Esophagus squamous epithelium (tissue), 5 donors: ENCODE measurements around the gene PXDC1. TPM values are rescaled to one million over a fixed set of nuclear protein-coding genes. Genes with fewer than 3 reads are reported as not detected.

Experiments used
- DNase-seq: peaks from one replicate; lab custom pipeline; 2025; lab: John Stamatoyannopoulos, UW
- H3K27ac ChIP-seq, 4 donors: fragments of 200-600 bp; sonication (generic); one replicate each; pipeline ENCODE4 v1.5.1; 2016 to 2019; ENCODE audit warnings: mild to moderate bottlenecking in 1 of 4
- H3K27me3 ChIP-seq, 4 donors: fragments of 200-600 bp; sonication (generic); 1 replicate in 3 of 4; 2 replicates in 1 of 4; pipeline versions ENCODE4 v1.5.1 to v1.6.0; 2017 to 2021; ENCODE audit warnings: antibody characterized with exemption in 1 of 4
- H3K36me3 ChIP-seq, 3 donors: fragments of 200-600 bp; sonication (generic); one replicate each; pipeline ENCODE4 v1.5.1; 2016 to 2019
- H3K4me1 ChIP-seq, 3 donors: fragments of 200-600 bp; sonication (generic); one replicate each; pipeline ENCODE4 v1.5.1; 2017 to 2019
- H3K4me3 ChIP-seq, 4 donors: fragments of 200-600 bp; sonication (generic); 1 replicate in 3 of 4; 2 replicates in 1 of 4; pipeline ENCODE4 v1.5.1; 2016 to 2019; ENCODE audit warnings: mild to moderate bottlenecking in 2 of 4, moderate library complexity in 1 of 4
- H3K9me3 ChIP-seq, 3 donors: fragments of 200-600 bp; sonication (generic); one replicate each; pipeline ENCODE4 v1.5.1; 2016 to 2019
- POLR2A ChIP-seq, 4 donors: fragments of 450-650 bp; IDR thresholded peaks; one replicate each; pipeline ENCODE4 v1.6.1; 2017; ENCODE audit warnings: antibody characterized with exemption in 4 of 4, mild to moderate bottlenecking in 4 of 4, moderate library complexity in 3 of 4
- WGBS, 2 donors: methylation state at CpG; one replicate each; pipeline ENCODE4 v1.1.5; 2018; 5-methylcytosine and 5-hydroxymethylcytosine counted together
- intact Hi-C: fragments of 100-400 bp; cut with DNase I; formaldehyde crosslinking; loops from one replicate; pipeline ENCODE4 v1.15.0; 2022
- total RNA-seq, 4 donors: library from RNA; depleted of rRNA; stranded (reverse); fragments of >200 nt; gene quantifications; one replicate each; pipeline ENCODE4 v1.1.0, GENCODE V29; 2016
- TF ChIP-seq, protein P1 (sequence below), 6 experiments: fragments of 450-650 bp in 4 of 6; fragments of 200-600 bp in 2 of 6; sonication (generic) in 2 of 6; IDR thresholded peaks; one replicate each; pipeline ENCODE4 v1.5.1; 2016 to 2019; ENCODE audit warnings: antibody characterized with exemption in 6 of 6, mild to moderate bottlenecking in 4 of 6, moderate library complexity in 4 of 6
- donor health status: DM: yes; HTN: yes; CAD: no.

The PXDC1 gene
- total RNA-seq, 4 donors from 2014 or later, result 12.1 to 58.0 (median 24.0) TPM

DNA sequence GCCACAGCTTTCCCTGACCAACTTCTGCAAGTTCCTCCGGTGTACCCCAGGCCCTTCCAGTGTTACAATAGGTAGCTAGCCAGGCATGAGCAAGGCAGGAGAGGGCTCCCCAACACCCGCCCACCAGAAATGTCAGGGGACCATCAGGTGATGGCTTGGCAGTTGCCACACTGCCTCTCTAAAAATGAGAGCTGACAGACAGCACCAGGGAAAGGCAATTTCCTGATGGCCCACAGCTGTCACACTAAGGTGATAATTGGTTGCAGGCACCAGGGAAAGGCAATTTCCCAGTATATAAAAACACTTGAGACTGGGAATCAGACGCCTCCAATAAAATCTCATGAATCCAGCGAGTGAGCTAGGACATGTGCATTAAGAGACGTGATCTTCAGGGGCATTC, 49.9 kb downstream of the PXDC1 start:
- 80 to 91% methylated on average over 2 to 5 of the region's 5 CpGs for WGBS, 2 donors
- H3K4me1 ChIP-seq, result no peaks in the 10 kb centered on the region
- TF ChIP-seq, protein P1, sequence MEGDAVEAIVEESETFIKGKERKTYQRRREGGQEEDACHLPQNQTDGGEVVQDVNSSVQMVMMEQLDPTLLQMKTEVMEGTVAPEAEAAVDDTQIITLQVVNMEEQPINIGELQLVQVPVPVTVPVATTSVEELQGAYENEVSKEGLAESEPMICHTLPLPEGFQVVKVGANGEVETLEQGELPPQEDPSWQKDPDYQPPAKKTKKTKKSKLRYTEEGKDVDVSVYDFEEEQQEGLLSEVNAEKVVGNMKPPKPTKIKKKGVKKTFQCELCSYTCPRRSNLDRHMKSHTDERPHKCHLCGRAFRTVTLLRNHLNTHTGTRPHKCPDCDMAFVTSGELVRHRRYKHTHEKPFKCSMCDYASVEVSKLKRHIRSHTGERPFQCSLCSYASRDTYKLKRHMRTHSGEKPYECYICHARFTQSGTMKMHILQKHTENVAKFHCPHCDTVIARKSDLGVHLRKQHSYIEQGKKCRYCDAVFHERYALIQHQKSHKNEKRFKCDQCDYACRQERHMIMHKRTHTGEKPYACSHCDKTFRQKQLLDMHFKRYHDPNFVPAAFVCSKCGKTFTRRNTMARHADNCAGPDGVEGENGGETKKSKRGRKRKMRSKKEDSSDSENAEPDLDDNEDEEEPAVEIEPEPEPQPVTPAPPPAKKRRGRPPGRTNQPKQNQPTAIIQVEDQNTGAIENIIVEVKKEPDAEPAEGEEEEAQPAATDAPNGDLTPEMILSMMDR (IDR thresholded peaks at IDR 0.05), result no peak
- no peak for TF ChIP-seq POLR2A (IDR thresholded peaks at IDR 0.05)
- H3K36me3 ChIP-seq, result no peaks in the 10 kb centered on the region
- H3K9me3 ChIP-seq, result no peaks in the 10 kb centered on the region
- no peak overlapping the region for H3K4me3 ChIP-seq
- H3K27me3 ChIP-seq, result no peaks in the 10 kb centered on the region
- no peak overlapping the region for H3K27ac ChIP-seq
- intact Hi-C loops, result no loop called here
- DNase-seq, result no peak

DNA sequence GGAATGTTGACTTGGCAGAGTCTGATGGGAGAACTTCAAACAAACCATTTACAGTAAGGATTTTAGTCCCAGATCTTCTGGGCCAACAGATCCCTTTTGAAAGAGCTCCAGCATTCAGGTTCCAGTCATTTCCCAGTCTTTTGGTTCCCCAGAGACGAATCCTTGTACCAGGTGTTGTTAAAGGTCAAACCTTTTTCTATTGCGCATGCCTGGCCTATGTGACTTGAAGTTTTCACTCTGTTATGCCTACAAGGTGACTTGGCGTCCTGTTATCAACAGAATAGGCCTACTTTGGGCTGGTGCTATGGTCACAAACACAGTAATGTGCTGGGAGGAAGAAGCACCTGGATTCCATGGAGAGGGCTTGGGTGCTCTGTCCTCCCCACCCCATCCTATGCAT, 52.3 kb downstream of the PXDC1 start:
- Histone ChIP-seq H3K4me1 (no peaks in the 10 kb centered on the region), H3K27me3 (no peaks in the 10 kb centered on the region), H3K27ac (no peak overlapping the region), H3K9me3 (no peaks in the 10 kb centered on the region), H3K4me3 (no peak overlapping the region), H3K36me3 (no peaks in the 10 kb centered on the region)
- WGBS, 2 donors, result 78 to 96% methylated on average over 3 of the region's 3 CpGs
- TF ChIP-seq POLR2A (IDR thresholded peaks at IDR 0.05), result no peak
- TF ChIP-seq, protein P1 (IDR thresholded peaks at IDR 0.05), result no peak
- DNase-seq, result no peak
- intact Hi-C loops, result no loop called here

DNA sequence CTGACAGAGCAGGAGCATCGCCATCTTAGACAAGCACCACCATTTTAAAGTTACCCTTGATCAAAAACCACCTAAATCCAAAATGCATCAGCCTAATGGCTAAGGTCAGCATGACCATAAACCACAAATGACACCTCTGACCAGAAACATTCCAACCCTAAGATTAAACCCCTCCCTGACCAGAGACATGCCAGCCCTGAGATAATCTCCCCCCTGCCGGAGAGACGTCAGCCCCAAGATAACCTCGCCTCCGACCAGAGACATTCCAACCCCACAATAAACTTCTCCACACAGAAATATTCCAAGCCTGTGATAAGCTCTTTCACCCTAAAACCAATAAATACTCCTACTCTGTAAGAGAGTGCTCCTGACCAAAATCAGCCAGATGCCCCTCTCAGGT, 53.5 kb downstream of the PXDC1 start:
- intact Hi-C loops, result no loop called here
- no peak for TF ChIP-seq POLR2A (IDR thresholded peaks at IDR 0.05)
- TF ChIP-seq, protein P1 (IDR thresholded peaks at IDR 0.05), result no peak
- no peak overlapping the region for H3K27ac ChIP-seq
- no peak overlapping the region for H3K4me3 ChIP-seq
- 75 to 95% methylated on average over 5 of the region's 5 CpGs for WGBS, 2 donors
- DNase-seq, result no peak
- H3K36me3 ChIP-seq, result no peaks in the 10 kb centered on the region
- no peaks in the 10 kb centered on the region for H3K4me1 ChIP-seq
- H3K27me3 ChIP-seq, result no peaks in the 10 kb centered on the region
- no peaks in the 10 kb centered on the region for H3K9me3 ChIP-seq

DNA sequence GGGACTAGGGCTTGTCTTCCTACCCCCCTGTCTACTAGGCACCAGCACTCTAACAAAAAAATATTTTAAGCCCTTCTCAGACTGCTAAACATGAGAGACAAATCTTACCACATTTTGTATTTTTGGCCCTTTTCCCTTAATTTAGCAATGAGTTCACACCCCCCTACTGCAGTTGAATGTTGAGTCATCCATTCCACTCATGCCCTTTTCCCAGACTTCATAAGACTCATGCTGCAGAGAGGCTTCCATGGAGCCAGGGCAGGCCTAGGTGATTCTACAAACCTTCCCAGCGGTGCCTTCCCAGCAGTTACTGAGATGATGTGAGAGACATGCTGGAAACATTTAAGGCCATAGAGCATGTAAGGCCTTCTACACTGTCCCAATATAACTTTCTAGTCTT, 53.9 kb downstream of the PXDC1 start:
- TF ChIP-seq, protein P1 (IDR thresholded peaks at IDR 0.05), result no peak
- no peak for TF ChIP-seq POLR2A (IDR thresholded peaks at IDR 0.05)
- H3K4me3 ChIP-seq, result no peak overlapping the region
- intact Hi-C loops, result no loop called here
- H3K27me3 ChIP-seq, result no peaks in the 10 kb centered on the region
- H3K4me1 ChIP-seq, result no peaks in the 10 kb centered on the region
- H3K36me3 ChIP-seq, result no peaks in the 10 kb centered on the region
- no peak for DNase-seq
- no peaks in the 10 kb centered on the region for H3K9me3 ChIP-seq
- H3K27ac ChIP-seq, result no peak overlapping the region
- 89 to 100% methylated on average over 1 of the region's 1 CpG for WGBS, 2 donors

DNA sequence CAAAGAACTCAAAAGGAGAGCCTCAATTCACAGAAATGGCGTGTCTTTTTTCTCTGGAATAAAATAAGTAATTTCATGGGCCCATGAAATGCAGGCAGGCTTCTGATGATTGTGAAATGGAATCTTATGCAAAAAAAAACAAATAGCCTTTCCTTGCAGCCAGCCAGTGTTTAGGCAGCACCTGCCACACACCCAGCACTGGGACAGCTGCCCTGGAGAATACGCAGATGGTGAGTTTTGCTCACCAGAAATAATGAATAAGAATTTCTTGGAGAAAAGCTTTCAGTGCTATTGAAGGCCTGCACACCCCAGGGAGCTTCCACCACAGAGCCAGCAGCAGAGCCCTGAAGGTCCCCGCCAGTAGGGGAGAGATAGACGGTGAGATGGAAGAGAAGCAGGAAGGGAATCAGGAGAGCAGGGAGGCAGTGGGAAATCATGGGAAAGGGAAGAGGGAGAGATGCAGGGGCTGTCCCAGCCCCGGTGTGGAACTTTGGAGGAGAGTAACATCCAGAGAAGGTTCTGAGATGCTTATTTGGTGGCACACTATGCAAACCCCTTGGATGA, 54.9 kb downstream of the PXDC1 start:
- WGBS, 2 donors, result 78 to 89% methylated on average over 5 of the region's 5 CpGs
- H3K27ac ChIP-seq, result no peak overlapping the region
- H3K4me1 ChIP-seq, result no peaks in the 10 kb centered on the region
- TF ChIP-seq, protein P1 (IDR thresholded peaks at IDR 0.05), result no peak
- no peak for TF ChIP-seq POLR2A (IDR thresholded peaks at IDR 0.05)
- H3K36me3 ChIP-seq, result no peaks in the 10 kb centered on the region
- H3K27me3 ChIP-seq, result no peaks in the 10 kb centered on the region
- DNase-seq, result no peak
- H3K9me3 ChIP-seq, result no peaks in the 10 kb centered on the region
- no peak overlapping the region for H3K4me3 ChIP-seq
- intact Hi-C loops, result no loop called here
